ENCODE data around the gene PCDHGA2.
A peak's percentile ranks its signal among the peaks of the same experiment; 100 is the strongest.
"Not testable (repeated sequence)": the region's sequence is repeated elsewhere in the genome, so short reads cannot be mapped to it uniquely, and the experiment has no call there.

The PCDHGA2 gene

DNA sequence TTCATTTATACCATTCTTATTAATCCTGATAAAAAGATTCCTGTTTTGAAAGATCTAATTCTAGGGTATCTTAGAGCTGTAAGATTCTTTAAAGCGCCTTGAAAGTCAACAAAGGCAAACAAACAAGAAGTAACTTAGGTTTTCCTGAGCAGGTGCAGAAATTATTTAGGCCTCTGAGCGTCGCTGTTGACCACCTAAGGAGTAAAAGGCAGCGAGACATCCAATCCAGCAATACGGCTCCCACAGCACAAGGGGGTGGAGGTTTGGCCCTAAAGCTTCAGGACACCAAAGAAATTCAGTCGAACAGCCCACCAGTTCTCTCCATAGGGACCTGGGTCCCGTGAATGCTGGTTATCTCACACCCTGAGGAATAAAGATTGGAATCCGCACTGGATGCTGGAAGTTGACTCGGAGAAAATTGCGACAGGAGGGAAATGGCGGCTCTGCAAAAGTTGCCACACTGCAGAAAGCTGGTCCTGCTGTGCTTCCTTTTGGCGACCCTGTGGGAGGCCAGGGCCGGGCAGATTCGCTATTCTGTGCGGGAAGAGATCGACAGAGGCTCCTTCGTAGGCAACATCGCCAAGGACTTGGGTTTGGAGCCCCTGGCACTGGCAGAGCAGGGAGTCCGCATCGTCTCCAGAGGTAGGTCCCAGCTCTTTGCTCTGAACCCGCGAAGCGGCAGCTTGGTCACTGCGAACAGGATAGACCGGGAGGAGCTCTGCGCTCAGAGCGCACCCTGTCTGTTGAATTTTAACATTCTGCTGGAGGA is at the start of gene PCDHGA2:
PCDHGA2 (plus strand) TSS at position 223 of the 769 bp plus-strand sequence.
- DNase-seq = no peak

DNA sequence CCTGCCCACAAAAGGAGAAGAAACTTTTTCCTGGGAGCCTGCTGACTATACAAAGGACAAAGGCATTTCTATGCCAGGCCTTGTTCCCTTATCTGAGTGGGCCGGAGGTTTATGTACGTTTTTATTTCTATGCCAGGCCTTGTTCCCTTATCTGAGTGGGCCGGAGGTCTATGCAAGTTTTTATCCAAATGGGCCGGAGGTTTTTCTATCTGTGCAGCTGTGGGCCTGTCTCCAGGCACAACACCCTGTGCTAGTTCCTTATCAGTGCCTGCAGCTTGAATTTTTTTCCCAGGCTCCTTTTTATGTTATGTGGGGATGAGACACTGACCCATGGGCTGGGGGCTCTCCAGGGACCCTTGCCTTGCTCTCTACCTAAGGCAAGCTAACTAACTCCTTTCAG is 40.2 kb upstream of the PCDHGA2 start:
- no peak for DNase-seq

DNA sequence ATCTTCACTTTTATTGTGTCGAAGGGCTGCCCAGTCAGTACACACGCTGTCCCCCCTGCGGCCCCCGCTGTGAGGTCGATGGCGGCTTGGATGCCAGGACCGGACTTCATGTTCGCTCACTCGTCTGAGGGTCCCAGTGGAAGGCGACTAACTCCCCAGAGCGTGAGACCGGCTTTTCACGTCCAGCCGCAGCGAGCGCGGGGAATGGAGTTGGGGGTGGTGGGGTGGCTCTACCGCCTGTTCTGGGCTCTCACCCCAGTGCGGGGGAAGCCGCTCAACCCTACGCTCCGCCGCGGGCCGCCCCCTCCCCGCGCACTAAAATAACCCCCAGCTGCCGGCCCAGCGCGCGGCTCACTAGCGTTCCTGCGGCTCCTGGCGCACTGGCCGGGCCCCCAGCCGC is 34.8 kb upstream of the PCDHGA2 start, which contains the start of gene SLC25A2:
SLC25A2 (minus strand) TSS at position 294 of the 400 bp plus-strand sequence; CDS start at position 110, 184 bp downstream.
- DNase-seq = no peak

DNA sequence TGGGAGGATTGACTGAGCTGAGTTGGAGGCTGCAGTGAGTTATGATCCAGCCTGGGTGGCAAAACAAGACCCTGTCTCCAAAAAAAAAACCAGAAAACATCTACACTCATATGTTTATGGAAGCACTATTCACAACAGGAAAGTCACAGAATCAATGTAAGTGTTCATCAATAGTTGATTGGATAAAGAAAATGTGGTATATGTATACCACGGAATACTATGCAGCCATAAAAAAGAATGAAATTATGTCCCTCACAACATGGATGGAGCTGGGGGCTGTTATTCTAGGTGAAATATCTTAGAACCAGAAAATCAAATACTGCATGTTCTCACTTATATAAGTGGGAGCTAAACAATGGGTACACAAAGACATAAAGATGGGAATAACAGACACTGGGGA is 31.9 kb upstream of the PCDHGA2 start:
- DNase-seq = no peak

DNA sequence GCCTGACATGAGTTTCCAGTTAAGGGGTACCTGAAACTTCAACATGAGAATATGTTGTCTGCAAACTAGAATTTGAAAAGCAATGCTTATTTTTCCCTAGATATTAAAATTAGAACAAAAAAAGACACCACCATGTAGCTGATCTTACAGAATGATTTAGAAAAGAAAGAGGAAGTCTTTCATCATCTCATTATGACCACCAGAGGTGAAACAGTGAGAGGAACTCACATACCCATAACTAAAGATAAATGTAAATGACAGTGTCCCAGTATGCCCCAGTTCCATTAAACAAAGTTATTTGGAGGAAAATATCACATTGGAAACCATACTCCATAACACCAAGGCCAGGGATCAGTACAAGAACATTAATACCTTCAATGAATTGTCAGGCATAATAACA is 24.8 kb upstream of the PCDHGA2 start:
- DNase-seq = no peak

DNA sequence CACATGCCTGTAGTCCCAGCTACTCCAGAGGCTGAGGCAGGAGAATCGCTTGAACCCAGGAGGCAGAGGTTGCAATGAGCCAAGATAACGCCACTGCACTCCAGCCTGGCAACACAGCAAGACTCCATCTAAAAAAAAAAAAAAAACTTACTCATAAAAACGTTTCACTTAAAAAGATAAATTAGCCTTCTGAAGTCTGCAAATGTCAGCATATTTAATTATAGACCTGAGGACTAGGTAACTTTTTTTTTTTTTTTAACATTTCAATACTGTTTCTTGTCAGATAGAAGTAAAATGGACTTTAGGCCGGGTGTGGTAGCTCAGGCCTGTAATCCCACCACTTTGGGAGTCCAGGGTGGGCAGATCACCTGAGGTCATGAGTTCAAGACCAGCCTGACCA is 21.6 kb upstream of the PCDHGA2 start:
- not testable (repeated sequence) for DNase-seq

DNA sequence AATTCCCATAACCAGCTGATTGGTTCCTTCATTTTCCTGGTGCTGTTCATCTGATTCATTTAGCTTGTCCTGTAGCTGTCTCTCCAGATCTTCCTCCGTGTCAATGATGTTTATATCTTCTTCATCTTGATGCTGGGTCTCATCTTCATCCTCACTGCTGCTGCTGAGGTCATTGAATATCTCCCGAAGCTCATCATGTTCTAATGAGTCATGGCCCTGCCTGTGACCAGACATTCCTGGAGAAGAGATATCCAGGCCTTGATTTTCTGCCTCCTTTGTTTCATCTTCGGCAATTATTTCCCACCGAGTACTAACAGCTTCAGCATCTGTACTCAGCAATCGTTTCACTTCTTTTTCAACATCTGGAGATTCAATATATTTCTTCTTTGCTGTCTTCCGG is 19.4 kb upstream of the PCDHGA2 start:
- no peak for DNase-seq

DNA sequence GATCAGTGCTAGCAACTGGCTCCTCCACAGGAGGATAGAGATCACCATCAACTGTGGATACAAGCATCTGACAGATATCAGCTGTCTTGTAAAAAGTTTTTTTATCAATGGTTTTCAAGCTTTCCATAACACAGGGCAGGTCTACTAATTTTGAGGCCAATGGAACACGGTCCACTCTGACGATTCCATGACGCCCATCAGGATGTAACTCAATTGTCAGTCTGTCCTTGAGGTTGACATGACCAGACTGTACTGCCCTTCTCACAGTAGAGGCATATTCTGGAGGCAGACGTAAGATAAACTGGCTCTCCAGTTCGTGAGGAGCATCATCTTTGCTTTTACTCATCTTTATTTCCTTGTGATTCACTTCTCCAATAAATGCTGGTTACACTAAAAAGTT is 18.9 kb upstream of the PCDHGA2 start:
- no peak for DNase-seq

DNA sequence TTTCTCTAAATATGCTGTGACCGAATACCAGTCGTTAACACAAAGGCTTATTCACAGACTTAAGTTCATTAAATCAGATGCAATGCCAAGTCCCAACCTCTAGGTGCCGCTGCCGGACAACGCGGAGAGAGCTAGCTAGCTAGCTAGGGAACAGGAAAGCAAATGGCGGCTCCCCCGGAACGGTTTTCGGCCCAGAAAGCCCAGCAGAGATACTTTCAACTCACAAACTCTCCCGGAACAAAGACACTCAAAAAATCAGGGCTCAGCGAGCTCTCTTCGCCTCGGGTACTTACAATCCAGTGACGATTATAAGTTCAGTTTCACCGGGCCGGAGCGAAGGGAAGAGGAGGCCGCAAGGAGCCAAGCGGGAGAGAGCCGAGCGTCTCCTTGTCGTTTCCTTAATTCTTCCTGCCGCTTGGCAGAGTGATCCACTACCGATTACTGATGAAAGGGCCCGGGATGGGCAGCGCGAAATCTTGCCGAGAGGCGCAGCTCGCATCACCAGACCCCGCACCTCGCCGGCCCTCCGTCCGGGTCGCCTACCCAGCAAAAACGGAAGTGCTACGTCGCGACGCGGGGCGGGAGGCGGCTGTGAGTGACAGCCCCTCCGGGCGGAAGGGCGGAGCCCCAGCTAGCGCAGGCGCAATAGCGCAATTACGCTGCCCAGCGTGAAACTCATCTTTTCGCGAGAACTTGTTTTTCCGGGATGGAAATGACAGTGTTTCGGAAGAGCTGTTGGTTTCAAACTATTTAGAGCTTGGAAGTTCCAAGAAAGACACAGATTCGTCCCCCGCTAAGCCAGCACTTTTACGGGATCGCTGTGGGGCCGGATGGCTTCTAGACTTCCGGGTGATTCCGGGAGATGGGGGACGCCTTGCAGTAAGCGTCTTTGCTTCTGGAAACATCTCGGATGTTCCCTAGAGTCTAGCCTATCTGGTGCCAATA is 18.1 kb upstream of the PCDHGA2 start, which contains the start of gene TAF7:
TAF7 (minus strand) TSS at position 560 of the 945 bp plus-strand sequence. CDS start 740 bp downstream, outside the sequence.
- peak; percentile 94 for DNase-seq

DNA sequence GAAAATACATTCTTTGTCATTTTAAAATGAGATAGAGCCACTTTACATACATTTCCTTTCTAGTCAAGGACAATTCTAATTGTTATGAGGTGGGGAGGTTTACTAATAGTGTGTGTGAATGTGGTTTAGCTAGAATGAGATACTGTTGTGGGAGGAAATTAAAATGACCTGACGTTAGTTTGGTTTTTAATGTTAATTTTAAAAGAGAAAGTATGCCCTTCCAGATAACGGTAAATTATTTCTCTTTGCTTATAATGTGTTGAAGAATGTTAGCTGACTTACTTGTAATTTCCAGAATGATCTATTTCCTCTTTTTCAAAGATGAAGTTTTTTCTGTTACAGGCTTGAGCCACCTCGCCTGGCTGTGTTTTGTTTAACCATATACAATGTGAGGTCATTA is 16.3 kb upstream of the PCDHGA2 start:
- DNase-seq = no peak

DNA sequence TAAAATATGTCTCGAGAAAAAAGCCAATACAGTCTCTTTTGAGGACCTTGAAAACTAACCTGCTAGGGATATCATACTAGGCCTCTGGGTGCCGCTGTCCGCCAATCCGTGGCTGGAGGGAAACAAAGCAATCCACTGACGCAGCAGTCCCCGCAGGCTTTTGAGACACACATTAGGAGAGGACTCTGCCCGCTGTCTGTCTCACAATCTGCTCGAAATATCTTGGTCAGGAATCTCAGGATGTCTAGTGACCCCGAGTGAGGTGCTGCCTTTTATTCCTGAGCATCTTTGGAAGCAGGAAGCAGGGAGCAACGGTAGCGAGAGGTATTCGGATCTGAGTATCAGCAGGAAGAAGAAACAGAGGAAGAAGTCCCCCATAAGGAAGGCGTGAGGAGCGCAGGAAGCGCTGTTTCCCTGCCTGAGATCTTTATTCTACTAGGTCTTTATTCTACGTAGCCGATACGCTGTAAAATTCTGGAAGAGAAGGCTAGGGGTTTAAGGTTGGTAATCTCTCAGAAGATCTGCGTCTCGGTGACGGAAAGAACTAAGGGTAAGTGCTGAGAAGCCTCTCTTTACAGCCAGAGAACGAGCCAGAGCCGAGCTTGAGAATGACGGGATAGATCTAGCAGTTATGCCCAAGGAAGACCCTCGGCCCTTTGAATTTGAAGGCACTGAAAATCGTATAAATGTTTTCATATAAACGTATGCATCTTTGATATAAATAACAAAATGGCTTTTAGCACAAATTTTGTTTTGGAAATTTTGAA is 12.3 kb upstream of the PCDHGA2 start:
- DNase-seq = peak; percentile 72

DNA sequence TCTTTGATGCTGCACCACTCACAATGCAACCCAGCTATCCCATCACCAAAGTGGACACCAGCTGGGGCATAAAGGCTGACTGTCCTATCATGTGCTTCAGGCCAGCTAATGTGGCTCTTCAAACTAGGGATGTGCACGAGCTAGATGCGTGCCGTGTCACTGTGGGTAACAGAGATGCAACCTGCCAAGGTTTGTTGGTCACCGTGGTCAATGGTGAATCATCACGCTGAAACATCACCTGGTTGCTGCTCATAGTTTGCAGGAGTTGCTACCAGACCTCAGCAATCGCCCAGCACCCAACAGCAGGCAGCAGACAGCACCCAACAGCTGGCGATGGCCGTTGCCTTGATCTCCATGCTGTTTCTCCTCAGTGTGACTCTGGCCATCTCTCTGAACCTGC is 10.3 kb upstream of the PCDHGA2 start:
- no peak for DNase-seq

DNA sequence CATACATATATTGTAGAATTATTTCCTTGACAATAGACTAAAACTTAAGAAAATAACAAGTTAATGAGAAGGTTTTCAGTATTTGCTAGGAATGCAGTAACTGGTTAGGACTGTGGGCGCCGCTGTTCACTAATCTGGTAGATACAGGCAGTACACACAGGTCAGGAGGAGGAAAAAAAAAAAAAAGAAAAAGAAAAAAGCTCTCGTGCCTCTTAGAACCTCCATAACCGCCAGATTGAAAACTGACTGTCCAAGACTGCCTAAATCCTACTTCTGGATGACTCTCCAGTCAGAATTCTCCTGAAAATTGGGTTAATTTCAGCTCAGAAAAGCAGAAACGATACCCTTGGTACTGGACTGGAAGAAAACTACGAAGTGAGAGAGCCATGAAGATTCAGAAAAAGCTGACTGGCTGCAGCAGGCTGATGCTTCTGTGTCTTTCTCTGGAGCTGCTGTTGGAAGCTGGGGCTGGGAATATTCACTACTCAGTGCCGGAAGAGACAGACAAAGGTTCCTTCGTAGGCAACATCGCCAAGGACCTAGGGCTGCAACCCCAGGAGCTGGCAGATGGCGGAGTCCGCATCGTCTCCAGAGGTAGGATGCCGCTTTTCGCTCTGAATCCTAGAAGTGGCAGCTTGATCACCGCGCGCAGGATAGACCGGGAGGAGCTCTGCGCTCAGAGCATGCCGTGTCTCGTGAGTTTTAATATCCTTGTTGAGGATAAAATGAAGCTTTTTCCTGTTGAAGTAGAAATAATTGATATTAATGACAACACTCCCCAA is 8.1 kb upstream of the PCDHGA2 start, which contains the start of gene PCDHGA1:
PCDHGA1 (plus strand) TSS at position 216 of the 782 bp plus-strand sequence.
- no peak for DNase-seq

DNA sequence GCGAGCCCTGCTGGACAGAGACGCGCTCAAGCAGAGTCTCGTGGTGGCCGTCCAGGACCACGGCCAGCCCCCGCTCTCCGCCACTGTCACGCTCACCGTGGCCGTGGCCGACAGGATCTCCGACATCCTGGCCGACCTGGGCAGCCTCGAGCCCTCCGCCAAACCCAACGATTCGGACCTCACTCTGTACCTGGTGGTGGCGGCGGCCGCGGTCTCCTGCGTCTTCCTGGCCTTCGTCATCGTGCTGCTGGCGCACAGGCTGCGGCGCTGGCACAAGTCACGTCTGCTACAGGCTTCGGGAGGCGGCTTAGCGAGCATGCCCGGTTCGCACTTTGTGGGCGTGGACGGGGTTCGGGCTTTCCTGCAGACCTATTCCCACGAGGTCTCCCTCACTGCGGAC is 6.0 kb upstream of the PCDHGA2 start:
- DNase-seq = not testable (repeated sequence)

DNA sequence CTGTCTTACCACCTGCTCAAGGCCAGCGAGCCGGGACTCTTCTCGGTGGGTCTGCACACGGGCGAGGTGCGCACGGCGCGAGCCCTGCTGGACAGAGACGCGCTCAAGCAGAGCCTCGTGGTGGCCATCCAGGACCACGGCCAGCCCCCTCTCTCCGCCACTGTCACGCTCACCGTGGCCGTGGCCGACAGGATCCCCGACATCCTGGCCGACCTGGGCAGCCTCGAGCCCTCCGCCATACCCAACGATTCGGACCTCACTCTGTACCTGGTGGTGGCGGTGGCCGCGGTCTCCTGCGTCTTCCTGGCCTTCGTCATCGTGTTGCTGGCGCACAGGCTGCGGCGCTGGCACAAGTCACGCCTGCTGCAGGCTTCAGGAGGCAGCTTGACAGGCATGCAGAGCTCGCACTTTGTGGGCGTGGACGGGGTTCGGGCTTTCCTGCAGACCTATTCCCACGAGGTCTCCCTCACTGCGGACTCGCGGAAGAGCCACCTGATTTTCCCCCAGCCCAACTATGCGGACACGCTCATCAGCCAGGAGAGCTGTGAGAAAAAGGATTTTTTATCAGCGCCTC is 2.3 kb downstream of the PCDHGA2 start:
- DNase-seq = not testable (repeated sequence)

DNA sequence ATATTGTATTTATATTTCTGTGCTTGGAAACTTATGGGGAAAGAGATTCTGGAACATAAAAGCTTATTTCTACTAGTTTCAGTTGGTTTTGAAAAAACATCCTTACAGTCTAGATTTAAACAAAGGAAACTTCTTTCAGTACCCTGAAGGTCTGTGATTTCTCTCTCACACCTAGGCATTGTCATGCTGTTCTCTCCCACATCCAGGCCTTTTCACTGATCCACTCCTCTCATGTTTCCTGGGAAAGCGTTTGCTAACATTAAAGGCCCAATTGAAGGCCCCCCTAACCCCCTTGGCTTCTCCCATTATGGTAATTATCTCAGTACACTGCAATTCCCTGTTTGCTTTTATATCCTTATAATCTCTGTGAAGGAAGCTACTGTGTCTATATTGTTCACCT is 4.2 kb downstream of the PCDHGA2 start:
- DNase-seq = no peak

DNA sequence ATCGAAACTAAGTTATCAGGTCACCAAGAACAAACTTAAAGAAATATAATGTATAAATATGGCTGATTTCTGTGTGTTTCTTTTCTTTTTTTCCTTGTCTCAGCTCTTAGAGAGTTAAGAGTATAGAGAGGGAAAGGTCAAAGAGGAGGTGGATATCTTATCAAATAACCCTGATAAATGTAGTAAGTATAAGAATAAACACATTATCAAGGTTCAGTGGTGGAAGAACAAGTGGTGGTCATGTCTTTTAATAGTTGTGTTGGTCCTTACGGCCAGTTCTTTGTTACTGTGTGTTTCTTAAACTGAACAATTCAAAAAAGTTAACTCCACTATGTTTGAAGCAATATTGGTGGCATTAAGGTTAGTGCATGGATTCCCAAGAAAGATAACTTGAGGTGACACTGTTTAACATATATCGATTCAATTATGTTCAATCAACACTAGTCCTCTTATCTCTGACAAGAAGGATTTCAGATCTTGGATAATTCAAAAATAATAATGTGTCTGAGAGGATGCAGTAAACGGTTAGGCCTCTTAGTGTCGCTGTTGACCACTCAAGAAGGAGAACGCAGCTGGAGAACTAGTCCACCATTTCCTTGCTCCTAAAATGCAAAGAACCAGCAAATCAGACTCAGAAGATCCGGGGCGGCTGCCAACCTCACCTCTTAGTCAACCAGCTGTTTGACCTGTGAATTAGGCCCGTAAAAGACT is 4.8 kb downstream of the PCDHGA2 start, which contains the start of gene PCDHGA3:
PCDHGA3 (plus strand) TSS at position 588 of the 711 bp plus-strand sequence. CDS start 205 bp downstream, outside the sequence.
- no peak for DNase-seq

DNA sequence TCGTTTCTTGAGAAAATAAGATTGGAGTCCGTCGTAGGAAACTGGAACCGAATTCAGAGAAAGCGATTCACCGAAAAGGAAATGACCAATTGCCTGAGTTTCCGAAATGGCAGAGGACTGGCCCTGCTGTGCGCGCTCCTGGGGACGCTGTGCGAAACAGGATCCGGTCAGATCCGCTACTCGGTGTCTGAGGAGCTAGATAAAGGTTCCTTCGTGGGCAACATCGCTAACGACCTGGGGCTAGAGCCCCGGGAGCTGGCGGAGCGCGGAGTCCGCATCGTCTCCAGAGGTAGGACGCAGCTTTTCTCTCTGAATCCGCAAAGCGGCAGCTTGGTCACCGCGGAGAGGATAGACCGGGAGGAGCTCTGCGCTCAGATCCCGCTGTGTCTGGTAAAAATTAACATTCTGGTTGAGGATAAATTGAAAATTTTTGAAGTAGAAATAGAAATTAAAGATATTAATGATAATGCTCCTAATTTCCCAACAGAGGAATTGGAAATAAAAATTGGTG is 5.4 kb downstream of the PCDHGA2 start:
- no peak for DNase-seq

DNA sequence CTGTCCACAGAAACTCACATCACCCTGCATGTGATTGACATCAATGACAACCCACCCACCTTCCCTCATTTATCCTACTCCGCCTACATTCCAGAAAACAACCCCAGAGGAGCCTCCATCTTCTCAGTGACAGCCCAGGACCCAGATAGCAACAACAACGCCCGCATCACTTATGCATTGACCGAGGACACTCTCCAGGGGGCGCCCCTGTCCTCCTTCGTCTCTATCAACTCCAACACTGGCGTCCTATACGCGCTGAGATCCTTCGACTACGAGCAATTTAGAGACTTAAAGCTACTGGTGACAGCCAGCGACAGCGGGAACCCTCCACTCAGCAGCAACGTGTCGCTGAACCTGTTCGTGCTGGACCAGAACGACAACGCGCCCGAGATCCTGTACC is 6.8 kb downstream of the PCDHGA2 start:
- no peak for DNase-seq

DNA sequence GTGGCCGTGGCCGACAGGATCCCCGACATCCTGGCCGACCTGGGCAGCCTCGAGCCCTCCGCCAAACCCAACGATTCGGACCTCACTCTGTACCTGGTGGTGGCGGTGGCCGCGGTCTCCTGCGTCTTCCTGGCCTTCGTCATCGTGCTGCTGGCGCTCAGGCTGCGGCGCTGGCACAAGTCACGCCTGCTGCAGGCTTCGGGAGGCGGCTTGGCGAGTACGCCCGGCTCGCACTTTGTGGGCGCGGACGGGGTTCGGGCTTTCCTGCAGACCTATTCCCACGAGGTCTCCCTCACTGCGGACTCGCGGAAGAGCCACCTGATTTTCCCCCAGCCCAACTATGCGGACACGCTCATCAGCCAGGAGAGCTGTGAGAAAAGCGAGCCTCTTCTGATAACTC is 7.5 kb downstream of the PCDHGA2 start:
- DNase-seq = not testable (repeated sequence)
